Muscle layer of duodenum (tissue), 2 donors: ENCODE data around the gene KIAA1549.

Experiments used
- H3K27ac ChIP-seq: one replicate; pipeline ENCODE4 v1.7.0; 2013; ENCODE audit warnings: mild to moderate bottlenecking, low read length
- H3K27me3 ChIP-seq: one replicate; pipeline ENCODE4 v1.7.0; 2013; ENCODE audit warnings: low read depth, mild to moderate bottlenecking, control low read depth, low read length
- H3K36me3 ChIP-seq, 2 donors: one replicate each; pipeline ENCODE4 v1.7.0; 2013; ENCODE audit warnings: low read length in 2 of 2, control low read depth in 1 of 2, mild to moderate bottlenecking in 1 of 2; ENCODE audit not compliant: insufficient read depth in 2 of 2, control insufficient read depth in 1 of 2
- H3K4me1 ChIP-seq, 2 donors: one replicate each; pipeline ENCODE4 v1.7.0; 2013; ENCODE audit warnings: low read length in 2 of 2, mild to moderate bottlenecking in 2 of 2, control low read depth in 1 of 2, moderate library complexity in 1 of 2; ENCODE audit not compliant: insufficient read depth in 2 of 2, control insufficient read depth in 1 of 2
- H3K4me3 ChIP-seq, 2 donors: one replicate each; pipeline ENCODE4 v1.7.0; 2013; ENCODE audit warnings: low read length in 2 of 2, low read depth in 1 of 2, mild to moderate bottlenecking in 1 of 2
- H3K9me3 ChIP-seq, 2 donors: one replicate each; pipeline ENCODE4 v1.7.0; 2013; ENCODE audit warnings: low read length in 2 of 2, control low read depth in 1 of 2, mild to moderate bottlenecking in 1 of 2; ENCODE audit not compliant: control insufficient read depth in 1 of 2
- donor health status: healthy.

KIAA1549 gene

GRCh38 chr7:138902161-138902560 lies 79.0 kb downstream of the KIAA1549 start:
- H3K9me3 ChIP-seq = no peaks in the 10 kb centered on the region
- no peaks in the 10 kb centered on the region for H3K4me1 ChIP-seq
- H3K36me3 ChIP-seq = peaks cover 0 to 3% of the 10 kb centered on the region in 2 donors
- no peak overlapping the region for H3K4me3 ChIP-seq
- H3K27me3 ChIP-seq = no peaks in the 10 kb centered on the region
- no peak overlapping the region for H3K27ac ChIP-seq

DNA sequence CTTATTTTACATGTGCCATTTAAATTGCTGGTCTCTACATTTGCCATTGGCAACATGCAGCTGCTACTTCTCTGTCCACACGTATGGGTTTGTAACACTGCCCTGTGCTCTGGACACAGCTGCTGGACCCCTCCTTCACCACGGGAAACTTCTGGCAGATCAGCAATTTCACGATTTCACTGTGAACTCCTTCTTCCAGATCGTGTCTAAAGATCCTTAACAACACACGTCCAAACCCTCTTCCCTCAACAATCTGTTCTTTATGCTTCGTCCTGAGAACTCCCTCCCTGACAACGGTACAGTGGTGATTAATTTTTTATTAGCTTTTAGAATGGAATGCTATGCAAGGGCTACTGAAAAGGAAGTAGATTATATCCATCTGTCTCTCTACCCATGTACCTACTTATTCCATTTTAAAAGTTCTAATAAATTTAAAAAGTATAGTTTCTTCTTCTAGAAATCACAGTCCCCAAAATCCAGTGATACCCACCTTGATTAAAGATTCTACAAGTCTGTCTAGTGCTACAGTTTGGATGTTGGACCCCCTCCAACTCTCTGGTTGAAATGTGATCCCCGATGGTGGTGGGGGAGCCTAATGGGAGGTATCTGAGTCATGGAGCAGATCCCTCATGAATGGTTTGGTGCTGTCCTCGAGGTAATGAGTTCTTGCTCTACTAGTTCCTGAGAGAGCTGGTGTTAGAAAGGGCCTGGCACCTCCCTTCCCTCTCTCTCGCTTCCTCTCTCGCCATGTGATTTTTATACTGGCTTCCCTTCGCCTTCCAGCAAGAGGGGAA lies 81.0 kb downstream of the KIAA1549 start:
- Histone ChIP-seq H3K27ac (no peak overlapping the region), H3K9me3 (no peaks in the 10 kb centered on the region), H3K36me3 (peaks cover 0 to 3% of the 10 kb centered on the region in 2 donors), H3K4me3 (no peak overlapping the region), H3K4me1 (no peaks in the 10 kb centered on the region), H3K27me3 (no peaks in the 10 kb centered on the region)

DNA sequence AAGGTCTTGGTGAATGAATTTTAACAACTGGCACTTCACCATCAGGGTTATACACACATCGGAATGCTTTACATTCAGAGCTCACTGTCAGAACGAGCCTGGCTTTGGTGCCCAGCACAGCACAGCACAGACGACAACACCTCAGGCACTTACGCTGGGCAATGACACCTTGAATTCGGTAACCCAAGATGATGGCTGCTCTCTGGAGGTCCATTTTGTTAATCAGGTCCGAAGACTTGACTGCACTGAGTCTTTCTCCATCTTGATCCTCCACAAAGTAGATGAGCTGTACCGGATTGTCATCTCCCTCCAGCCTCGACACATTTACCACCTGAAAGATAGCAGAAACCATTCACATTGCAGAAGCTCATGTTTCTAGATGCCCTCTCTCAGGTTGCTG lies 82.4 kb downstream of the KIAA1549 start:
- no peaks in the 10 kb centered on the region for H3K27me3 ChIP-seq
- no peak overlapping the region for H3K27ac ChIP-seq
- H3K4me3 ChIP-seq = no peak overlapping the region
- no peaks in the 10 kb centered on the region for H3K4me1 ChIP-seq
- no peaks in the 10 kb centered on the region for H3K36me3 ChIP-seq
- H3K9me3 ChIP-seq = no peaks in the 10 kb centered on the region

DNA sequence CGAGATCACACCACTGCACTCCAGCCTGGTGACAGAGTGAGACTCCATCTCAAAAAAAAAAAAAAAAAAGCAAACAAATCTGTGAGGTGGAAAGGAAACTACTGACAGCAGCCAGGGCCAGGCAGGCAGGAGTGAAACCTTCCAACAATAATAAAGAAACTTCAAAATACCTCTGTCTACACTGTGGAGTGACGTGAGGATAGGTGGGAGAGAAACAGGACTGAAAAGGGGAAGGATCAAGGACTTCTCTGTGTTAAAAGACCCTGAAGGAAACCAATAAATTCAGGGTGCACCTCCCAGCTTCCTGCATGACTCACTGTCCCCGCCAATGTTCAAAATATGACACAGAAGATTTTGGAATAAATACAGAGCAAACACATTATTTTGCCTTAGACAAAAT lies 82.9 kb downstream of the KIAA1549 start:
- H3K9me3 ChIP-seq = no peaks in the 10 kb centered on the region
- H3K27ac ChIP-seq = no peak overlapping the region
- H3K36me3 ChIP-seq = no peaks in the 10 kb centered on the region
- no peaks in the 10 kb centered on the region for H3K4me1 ChIP-seq
- no peak overlapping the region for H3K4me3 ChIP-seq
- no peaks in the 10 kb centered on the region for H3K27me3 ChIP-seq

DNA sequence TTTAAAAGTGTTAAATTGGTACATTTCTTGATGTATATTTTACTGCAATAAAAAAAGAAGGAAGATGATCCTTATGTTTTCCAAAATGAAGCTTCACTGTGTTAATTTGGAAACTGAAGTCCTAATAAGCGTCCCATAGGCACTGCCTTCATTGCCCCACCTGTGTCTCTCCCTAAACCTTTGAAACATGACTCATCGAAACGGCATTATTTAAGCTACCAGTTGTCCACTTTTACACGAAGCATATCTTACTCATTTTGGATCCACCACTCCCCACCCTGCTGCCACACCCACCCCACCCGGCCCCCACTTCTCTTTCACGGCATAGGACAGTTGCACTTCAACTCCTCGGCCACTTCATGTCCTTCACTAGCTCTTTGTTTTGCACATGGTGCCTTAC lies 85.5 kb downstream of the KIAA1549 start:
- Histone ChIP-seq H3K4me3 (no peak overlapping the region), H3K9me3 (no peaks in the 10 kb centered on the region), H3K36me3 (no peaks in the 10 kb centered on the region), H3K4me1 (no peaks in the 10 kb centered on the region), H3K27ac (no peak overlapping the region), H3K27me3 (no peaks in the 10 kb centered on the region)

- Histone ChIP-seq H3K27me3 (no peaks in the 10 kb centered on the region), H3K27ac (no peak overlapping the region), H3K9me3 (no peaks in the 10 kb centered on the region), H3K4me3 (no peak overlapping the region), H3K4me1 (no peaks in the 10 kb centered on the region), H3K36me3 (no peaks in the 10 kb centered on the region)
Measured at GRCh38 chr7:138893258-138893657, 87.9 kb downstream of the KIAA1549 start.

GRCh38 chr7:138892812-138893211 lies 88.4 kb downstream of the KIAA1549 start:
- Histone ChIP-seq H3K27ac (no peak overlapping the region), H3K27me3 (no peaks in the 10 kb centered on the region), H3K9me3 (no peaks in the 10 kb centered on the region), H3K4me1 (no peaks in the 10 kb centered on the region), H3K36me3 (no peaks in the 10 kb centered on the region), H3K4me3 (no peak overlapping the region)

GRCh38 chr7:138892006-138892630 lies 89.1 kb downstream of the KIAA1549 start:
- Histone ChIP-seq H3K4me1 (no peaks in the 10 kb centered on the region), H3K27ac (no peak overlapping the region)

DNA sequence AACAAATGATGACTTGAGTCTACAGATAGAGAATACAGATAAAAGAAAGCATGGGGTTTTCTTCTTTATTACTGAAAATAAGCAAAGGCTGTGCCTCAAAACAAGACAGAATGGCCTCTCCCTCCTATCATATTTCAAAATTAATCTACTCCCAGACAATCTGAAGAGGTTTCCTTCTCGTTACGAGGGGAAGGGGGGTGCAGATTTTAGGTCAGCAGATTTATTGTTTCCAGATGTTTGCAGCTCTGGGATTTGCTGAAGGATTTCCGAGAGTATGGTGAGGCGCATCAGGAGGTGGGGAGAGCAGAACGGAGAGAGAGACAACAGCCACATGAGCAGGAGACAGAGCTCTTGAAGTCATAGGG lies 89.8 kb downstream of the KIAA1549 start:
- Histone ChIP-seq H3K9me3 (no peaks in the 10 kb centered on the region), H3K4me1 (no peaks in the 10 kb centered on the region), H3K27ac (no peak overlapping the region), H3K4me3 (no peak overlapping the region), H3K36me3 (no peaks in the 10 kb centered on the region), H3K27me3 (no peaks in the 10 kb centered on the region)

More at GRCh38 chr7:138892006-138892630, 89.1 kb downstream of the KIAA1549 start:
- no peaks in the 10 kb centered on the region for H3K27me3 ChIP-seq
- no peaks in the 10 kb centered on the region for H3K9me3 ChIP-seq
- H3K36me3 ChIP-seq = no peaks in the 10 kb centered on the region
- no peak overlapping the region for H3K4me3 ChIP-seq

- Histone ChIP-seq H3K27me3 (no peaks in the 10 kb centered on the region), H3K4me3 (no peak overlapping the region), H3K9me3 (no peaks in the 10 kb centered on the region), H3K27ac (no peak overlapping the region), H3K4me1 (no peaks in the 10 kb centered on the region), H3K36me3 (no peaks in the 10 kb centered on the region)
Measured at GRCh38 chr7:138890499-138891445, 90.4 kb downstream of the KIAA1549 start.
